Amniotic stem cell (primary cell): ENCODE data around the gene HOXA2.

ENCODE experiments used
- DNase-seq: peaks from one replicate; lab custom pipeline; 2025; lab: John Stamatoyannopoulos, UW

HOXA2 gene

DNA sequence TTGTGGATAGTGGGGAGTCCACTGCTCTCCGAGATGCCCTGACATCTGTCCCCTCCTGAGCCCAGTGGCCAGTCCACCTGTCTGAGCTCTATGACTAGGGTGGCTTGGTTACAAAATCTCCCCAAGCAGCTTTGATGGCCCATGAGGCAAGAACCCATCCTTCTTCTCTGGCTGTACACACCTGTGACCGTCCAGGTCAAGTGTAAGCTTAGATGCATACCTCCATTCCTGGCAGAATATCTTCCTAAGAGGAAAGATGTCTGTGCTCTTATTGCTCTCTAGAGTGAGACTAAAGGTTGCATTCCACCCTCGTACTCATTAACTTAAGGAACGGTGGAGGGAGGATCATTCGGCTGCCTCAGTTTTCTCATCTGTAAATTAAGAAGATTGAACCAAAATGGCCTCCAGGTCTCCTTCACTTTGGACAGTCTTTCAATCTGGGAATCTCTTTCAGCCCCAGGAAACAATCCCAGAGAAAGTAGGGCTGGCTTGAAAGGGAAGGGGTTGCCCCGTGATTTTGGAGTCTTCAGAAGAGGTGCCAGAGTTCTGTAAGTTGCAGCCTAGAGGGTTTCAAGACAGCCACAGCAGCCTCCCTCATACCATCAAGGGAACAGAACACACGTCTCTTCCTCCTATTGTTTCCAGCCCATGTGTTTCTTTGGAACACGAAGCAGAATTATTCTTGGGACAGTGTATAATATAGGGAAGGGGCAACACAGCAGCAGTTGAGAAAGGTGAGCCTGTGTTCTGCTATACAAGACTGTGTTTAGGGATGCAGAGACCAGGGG, 22.6 kb upstream of the HOXA2 start:
- DNase-seq: no peak

DNA sequence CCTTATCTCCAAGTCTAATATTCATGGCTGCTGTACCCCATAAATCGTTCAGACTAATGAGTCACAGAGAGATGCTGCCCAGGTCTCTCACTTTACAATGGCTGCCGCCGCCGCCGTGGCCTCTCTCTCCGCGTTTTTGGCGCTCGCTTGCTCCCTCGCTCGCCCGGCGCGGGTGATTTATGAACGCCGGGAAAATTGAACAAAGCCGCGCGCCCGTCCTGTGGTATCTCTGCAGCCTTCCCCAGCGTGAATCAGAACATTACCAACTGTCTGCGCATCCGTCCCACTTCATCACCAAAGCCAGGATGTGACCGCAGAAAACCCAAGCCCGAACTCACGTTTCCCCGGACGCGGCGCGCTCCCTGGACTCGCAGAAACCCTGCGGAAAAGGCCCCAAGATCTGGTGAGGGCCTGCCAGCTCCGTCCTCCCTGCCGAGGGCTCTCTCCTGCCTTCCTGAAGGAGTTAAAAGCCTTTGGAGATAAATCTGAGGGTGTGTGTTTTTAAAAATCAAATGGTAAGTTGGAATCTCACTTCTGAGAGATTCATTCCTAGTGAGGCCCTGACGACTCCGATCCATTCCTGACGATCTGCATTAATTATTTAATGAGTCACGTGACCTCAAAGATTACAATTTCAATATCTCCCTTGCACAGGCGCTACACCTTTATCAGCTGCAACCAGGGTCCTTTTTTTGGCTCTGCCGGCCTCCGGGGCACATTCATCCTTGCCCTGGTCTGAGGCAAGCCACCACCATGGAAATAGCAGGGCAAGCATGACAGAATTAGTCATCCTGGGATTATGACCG, 21.8 kb upstream of the HOXA2 start:
- no peak for DNase-seq

DNA sequence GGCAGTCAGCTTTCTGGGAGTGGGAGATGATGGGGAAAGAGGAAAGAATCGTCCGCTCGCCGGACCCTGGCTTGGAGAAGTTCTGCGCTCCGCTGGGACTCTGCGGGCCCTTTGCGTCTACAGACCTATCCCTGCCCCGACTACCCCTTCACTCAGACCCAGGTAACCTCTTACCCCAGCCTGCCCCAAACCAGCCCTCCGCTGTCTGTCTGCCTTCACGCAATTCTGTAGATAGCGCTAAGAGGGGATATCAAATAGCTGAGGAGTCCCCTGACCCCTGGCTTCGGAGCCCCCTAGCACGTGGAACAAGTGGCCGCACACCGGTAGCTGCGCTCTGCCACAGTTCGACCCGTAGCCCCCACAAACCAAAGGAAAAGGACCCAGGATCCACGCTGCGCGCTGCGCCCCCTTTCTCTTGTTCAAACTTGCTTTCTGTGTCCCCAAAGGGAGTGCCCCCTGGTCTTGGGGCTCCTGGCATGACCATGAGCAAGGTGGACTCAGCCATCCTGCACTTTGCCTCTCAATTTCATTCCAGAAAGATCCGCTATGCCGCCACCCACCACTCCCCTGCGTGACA, 21.1 kb upstream of the HOXA2 start:
- DNase-seq: no peak

GRCh38 chr7:27123007-27123476, 20.6 kb upstream of the HOXA2 start:
- DNase-seq: no peak

DNA sequence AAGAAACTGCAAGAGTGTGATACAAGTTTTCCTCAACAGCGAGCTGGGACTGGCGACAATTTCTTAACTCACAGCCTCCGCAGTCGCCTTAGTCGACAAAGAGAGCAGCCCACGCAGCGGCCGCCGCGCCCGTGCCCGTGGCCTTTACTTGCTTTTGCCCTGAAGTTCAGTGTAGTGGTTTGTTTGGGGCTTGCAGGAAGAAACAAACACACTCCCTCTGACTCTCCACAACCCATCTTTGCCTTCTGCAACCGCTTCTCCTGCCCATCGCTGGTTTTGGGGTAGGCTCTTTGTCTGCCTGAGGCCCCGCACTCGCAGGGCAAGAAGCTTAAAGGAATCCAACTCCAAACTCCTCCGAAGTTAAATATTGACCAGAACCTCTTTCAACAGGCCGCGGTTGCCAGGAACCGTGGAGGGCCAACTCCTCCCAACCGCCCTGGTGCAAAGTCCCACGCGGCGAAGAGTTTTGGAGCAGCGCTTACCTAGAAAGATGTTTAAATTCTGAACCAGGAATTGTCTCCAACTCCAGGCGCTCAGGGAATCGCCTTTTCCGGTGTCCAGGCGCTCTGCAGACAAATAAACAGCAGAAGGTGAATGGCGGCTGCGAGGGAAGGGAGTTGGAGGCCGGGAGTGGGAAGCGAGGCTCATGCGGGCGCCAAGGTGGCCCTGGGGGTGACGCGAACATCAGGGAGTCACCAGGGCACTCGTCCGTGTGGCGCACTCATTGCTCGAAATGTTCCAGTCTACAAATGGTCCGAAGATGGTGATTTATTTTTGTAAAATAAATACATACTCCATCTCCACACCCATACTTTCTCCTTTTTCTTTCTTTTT, 19.8 kb upstream of the HOXA2 start:
- DNase-seq: no peak

- no peak for DNase-seq
These were observed 19.2 kb upstream of the HOXA2 start for GRCh38 chr7:27121684-27122076.

GRCh38 chr7:27119412-27119911, 17.0 kb upstream of the HOXA2 start:
- no peak for DNase-seq

DNA sequence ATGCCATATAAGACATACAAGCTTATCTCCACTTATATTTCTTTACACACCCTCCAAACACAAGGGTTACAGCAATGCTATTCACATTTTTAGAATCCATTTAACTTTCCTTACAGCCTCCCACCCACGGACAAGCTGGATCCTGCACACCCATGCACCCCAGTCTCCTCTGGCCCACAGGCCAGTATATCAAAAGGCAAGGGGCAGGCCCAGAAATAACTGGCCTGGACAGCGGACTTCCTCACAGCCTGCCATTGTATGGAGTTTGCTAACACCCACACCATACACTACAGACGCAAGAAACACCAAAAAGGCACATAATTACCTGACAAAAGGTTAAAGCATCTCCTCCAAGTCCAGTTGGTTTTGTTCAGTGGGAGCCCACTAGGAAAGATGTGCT, 16.1 kb upstream of the HOXA2 start:
- no peak for DNase-seq

DNA sequence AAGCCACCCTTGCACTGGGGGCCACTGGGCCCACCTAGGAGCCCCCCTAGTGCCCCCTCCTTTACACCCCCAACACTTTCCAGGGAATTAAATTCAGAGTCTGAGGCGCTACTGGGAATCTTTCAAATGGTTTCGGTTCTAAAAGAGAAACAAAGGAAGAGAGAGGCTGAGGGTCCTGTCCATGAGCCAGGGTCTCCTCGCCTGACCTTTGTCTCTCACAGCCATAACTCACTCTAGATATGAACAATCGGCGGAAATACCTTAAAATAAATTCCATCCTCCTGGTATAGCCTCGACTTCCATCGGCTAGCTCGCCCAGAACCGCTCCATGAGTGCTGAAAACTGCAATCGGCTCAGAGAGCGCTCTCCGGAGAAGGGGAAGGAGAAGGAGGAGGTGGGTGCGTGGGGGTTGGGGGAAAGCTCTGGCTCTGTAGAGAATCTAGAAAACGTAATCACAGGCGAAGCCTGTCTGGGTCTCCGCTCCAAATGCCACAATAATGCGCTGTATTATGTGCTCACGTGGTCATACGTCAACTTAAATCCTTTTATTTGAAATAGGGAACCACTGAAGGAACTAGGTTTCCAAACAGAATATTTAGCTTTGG, 15.5 kb upstream of the HOXA2 start:
- DNase-seq: no peak

GRCh38 chr7:27116962-27117886, 14.7 kb upstream of the HOXA2 start:
- no peak for DNase-seq

DNA sequence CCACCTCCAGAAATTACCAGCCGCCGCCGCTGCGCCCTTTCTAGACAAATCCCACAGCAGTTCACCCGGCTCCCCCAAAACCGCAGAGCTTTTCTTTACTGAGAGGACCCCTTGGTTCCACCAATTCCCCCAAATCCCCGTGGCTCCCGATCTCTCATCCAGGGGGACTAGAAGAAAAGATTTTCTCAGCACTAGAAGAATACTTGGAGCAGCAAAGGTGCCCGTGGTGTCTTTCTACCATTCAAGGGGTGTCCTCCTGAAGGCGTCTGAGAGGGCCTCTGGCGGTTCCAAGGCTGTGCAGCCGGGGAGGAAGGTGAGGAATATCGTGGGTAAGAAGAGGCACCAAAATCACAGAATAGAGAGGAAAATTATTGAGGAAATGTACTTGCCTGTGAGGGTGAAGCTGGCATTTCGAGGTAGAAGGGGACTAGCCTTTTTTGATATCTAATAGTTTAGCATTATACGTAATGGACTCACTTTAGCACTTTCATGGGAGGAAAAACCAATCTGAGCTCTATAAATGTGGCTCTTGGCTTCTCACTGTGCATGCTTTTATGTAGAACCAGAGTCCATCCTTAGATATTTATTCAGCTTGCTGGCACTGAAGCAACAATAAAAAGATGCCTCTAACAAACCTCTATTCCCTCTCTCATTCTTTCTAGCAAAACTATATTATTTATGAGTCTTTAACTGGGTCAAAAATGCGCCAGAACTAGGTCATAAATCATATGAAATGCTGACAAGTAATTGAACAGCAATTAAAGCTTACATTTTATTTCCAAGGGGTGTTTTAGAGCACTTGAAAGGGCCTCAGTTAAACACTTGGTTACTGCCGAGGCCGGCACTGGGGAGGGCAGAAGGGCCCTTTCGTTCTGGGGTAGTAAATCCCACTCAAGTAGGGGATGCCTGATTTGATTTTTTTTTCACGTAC, 13.8 kb upstream of the HOXA2 start:
- no peak for DNase-seq

- DNase-seq: no peak
These were observed 12.9 kb upstream of the HOXA2 start for GRCh38 chr7:27115221-27116026.

GRCh38 chr7:27114881-27115220, 12.4 kb upstream of the HOXA2 start:
- DNase-seq: no peak

DNA sequence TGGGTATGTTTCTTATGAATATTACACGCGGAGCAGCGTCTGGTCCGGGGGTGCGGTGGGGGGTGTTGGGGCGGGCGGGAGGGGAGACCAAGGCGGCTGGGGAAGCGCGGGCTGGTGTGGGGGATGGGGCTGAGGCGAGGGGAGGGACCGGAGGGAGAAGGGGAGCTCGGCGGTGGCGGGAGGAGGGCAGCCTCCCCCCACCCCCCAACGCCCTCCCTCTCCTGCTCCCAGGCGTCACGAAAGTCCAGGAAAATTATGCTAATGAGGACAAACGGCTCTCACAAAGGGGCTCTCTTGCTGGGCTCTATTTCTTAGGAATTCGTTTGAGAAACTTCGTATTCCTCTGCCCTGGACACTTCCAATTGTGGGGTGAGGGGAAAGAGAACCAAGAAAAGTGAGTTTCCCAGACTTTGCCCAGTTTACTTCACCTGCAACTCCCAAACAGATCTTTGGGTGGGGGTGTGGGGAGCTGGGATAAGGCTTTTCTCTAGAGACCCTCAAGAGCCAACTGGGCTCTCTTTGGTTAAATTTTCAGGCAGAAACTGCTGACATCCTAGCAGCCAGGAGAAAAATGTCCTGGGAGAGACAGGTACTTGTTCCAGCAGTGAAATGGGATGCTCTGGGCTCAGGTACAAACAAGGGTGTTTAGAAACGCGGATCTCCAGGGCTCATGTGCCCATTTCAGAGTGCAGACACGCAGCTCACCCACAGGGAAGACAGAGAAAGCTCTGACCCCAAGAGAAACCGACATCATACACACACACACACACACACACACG, 11.7 kb upstream of the HOXA2 start:
- DNase-seq: no peak

DNA sequence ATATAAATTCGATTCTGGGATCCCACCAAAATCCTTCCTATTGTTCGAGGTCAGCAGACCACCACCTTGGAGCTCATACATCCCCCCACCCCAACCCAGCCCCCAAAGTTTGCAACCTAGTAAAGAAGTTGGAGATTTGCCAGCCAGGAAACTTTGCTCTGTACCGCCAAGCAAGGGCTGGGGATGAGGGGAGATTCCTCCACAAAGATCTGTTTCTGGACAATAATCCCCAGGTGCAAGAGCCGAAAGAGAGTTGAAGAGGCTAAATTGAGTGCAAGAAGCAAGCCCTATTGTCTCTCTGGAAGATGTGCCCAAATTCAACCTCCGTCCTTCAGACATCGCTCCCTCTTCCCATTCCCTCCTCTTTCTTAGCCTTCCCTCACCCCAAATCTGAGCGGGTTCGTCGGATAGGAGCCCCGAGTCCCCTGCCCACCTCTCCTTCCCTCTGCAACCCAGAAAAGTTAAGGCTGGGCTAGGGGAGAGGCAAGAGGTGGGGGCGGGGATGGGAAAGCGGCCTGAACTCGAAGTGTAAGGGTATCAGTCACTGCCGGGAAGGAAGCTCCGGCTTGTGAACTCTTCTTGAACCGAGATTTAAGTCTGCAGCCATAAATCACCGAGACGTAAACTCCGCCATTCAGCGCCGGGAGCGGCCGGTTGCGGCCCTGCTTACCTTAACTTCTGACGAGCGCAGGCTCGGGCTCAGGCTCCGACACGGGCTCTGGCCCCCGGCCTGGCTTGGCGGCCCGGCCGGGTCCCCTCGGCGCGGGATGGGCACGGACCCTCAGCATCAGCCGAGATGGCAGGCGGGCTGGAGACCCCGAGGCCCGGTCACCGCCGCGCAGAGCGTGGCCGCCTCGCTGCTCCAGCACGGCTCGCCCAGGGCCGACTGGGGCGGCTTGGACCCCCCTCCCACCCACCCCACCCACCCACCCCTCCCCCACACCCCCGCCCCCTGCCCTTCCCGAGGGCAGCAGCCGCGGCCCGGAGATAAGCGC, 10.8 kb upstream of the HOXA2 start:
- DNase-seq: no peak

GRCh38 chr7:27112361-27112760, 9.9 kb upstream of the HOXA2 start:
- DNase-seq: no peak
